ENCODE data around the gene CHCHD6. TPM values are rescaled to one million over a fixed set of nuclear protein-coding genes. Genes with fewer than 3 reads are reported as not detected.

The CHCHD6 gene
- total RNA-seq, 1 experiment from 2014 or later, result 36.3 TPM

DNA sequence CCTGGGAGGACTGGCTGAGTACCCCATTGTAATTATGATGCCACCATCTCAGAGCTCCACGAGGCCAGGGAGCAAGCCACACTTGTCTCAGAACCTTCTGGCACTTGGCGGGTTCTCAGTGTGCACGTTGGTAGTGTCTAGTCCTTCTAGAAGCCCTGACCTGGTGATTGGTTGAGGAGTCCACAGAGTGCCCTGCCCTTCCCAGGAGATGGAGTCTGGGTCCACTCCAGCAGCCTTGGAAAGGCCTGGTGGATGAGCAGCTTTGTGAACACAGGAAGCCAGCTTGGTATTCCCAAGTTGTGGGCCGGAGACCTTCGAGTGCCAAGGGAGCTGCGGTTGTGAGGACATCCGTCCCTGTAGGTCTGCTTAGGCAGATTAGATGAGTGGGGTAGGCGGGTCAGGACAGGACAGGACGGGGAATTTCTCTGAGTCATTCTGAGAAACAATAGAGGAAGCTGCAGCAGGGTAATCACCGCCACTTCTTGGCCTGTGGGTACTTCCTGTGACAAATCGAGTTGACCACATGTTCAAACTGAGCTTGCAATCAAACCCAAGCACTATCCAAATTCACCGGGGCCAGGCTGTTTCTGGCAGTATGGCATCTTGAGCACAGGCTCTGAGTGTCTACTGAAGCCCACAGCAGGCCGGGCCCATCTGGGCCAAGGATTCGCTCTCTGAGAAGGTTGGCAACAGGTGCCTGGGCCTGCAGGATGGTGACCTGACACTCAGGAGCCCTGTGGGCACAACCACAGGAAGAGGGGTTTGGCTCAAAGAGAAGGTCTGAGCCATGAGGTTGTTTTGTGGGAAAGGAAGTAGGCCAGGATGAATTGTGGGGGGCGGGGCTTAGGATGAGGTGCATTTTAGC is 207.4 kb downstream of the CHCHD6 start (continued):
- no peak for TF ChIP-seq YY1 (IDR thresholded peaks at IDR 0.05; ENCODE audit: extremely low read depth, insufficient replicate concordance, low read depth, low read length)
- TF ChIP-seq, protein P1, sequence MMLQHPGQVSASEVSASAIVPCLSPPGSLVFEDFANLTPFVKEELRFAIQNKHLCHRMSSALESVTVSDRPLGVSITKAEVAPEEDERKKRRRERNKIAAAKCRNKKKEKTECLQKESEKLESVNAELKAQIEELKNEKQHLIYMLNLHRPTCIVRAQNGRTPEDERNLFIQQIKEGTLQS (IDR thresholded peaks at IDR 0.05), result no peak
- peak; percentile 49 for TF ChIP-seq POLR2AphosphoS5 (IDR thresholded peaks at IDR 0.05; ENCODE audit: low read depth, low read length)

DNA sequence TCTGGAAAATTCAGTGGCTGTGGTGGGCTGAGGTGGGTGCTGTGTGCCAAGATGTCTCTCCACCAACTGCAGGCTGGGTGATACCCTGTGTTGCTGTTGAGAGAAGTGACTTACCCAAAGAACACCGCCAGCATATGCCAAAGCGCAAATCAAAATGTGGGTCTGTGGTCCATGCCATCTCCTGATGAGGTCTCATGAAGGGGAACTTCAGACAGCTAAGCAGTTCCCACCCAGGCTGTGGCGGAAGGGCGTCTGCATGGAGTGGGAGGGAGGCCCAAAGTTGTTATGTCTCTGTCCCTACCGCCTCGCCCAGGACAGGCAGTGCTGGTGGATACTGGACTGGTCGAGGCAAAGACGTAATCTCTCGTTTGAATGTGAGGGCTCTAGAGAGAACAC is 208.0 kb downstream of the CHCHD6 start:
- Histone ChIP-seq H3K4me1 (ENCODE audit: control insufficient read depth in 1 of 2, insufficient read depth in 2 of 2, low read length in 2 of 2) (peaks cover 2 to 49% of the 10 kb centered on the region in 2 experiments; a peak in 3 of 4 replicates), H2AFZ (ENCODE audit: low read depth, low read length, poor library complexity, severe bottlenecking) (no peak overlapping the region), H3K9me3 (ENCODE audit: control insufficient read depth in 1 of 2, insufficient read depth in 1 of 2, low read depth in 1 of 2, low read length in 2 of 2) (no peaks in the 10 kb centered on the region), H3K79me2 (ENCODE audit: insufficient read depth, low read length) (no peaks in the 10 kb centered on the region), H3K36me3 (ENCODE audit: control insufficient read depth in 1 of 2, insufficient read depth in 2 of 2, low read length in 2 of 2) (no peaks in the 10 kb centered on the region), H3K9ac (ENCODE audit: low read length) (peak overlapping the region; percentile 46; the same call in 1 of the 2 replicates), H4K20me1 (ENCODE audit: insufficient read depth) (no peaks in the 10 kb centered on the region), H3K4me2 (ENCODE audit: low read length) (peak overlapping the region; percentile 69), H3K27ac (ENCODE audit: low read depth, low read length) (peak overlapping the region; percentile 50), H3K27me3 (ENCODE audit: insufficient read depth, low read length) (no peaks in the 10 kb centered on the region), H3K9me2 (ENCODE audit: insufficient read depth) (no peaks in the 10 kb centered on the region), H3K4me3 (replicated peaks in 1 of 2; ENCODE audit: low read depth in 1 of 2, low read length in 2 of 2) (no peak overlapping the region)
- DNase-seq (ENCODE audit: low read depth, low spot score) (no peak), ATAC-seq (no peak)
- BruUV-seq (replicated peaks), result no TSS peak
- ChIA-PET CTCF (no interaction called here), POLR2A (no interaction called here), RAD21 (ENCODE audit: low non-redundant PET in 1 of 2, low total read pairs in 2 of 2, uncharacterized antibody in 2 of 2, unreplicated experiment in 2 of 2) (no interaction called here)
- TF ChIP-seq, protein P2, sequence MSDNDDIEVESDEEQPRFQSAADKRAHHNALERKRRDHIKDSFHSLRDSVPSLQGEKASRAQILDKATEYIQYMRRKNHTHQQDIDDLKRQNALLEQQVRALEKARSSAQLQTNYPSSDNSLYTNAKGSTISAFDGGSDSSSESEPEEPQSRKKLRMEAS (IDR thresholded peaks at IDR 0.05), result no peak
- TF ChIP-seq, protein P1 (IDR thresholded peaks at IDR 0.05), result no peak
- TF ChIP-seq, protein P3, sequence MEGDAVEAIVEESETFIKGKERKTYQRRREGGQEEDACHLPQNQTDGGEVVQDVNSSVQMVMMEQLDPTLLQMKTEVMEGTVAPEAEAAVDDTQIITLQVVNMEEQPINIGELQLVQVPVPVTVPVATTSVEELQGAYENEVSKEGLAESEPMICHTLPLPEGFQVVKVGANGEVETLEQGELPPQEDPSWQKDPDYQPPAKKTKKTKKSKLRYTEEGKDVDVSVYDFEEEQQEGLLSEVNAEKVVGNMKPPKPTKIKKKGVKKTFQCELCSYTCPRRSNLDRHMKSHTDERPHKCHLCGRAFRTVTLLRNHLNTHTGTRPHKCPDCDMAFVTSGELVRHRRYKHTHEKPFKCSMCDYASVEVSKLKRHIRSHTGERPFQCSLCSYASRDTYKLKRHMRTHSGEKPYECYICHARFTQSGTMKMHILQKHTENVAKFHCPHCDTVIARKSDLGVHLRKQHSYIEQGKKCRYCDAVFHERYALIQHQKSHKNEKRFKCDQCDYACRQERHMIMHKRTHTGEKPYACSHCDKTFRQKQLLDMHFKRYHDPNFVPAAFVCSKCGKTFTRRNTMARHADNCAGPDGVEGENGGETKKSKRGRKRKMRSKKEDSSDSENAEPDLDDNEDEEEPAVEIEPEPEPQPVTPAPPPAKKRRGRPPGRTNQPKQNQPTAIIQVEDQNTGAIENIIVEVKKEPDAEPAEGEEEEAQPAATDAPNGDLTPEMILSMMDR (IDR thresholded peaks at IDR 0.05 in 2 of 3, conservative IDR thresholded peaks at IDR 0.05 in 1 of 3; ENCODE audit: borderline replicate concordance in 1 of 3, insufficient read depth in 1 of 3, low read depth in 2 of 3, low read length in 2 of 3), result no peak
- TF ChIP-seq EGR1 (IDR thresholded peaks at IDR 0.05; ENCODE audit: low read depth), result no peak
- TF ChIP-seq ELF1 (IDR thresholded peaks at IDR 0.05; ENCODE audit: borderline replicate concordance, low read depth), result no peak
- TF ChIP-seq EZH2phosphoT487 (IDR thresholded peaks at IDR 0.05; ENCODE audit: borderline replicate concordance), result no peak
- TF ChIP-seq SIN3A (IDR thresholded peaks at IDR 0.05; ENCODE audit: low read depth), result no peak
- TF ChIP-seq RAD21 (IDR thresholded peaks at IDR 0.05; ENCODE audit: low read depth), result no peak
- no peak for TF ChIP-seq SP1 (IDR thresholded peaks at IDR 0.05; ENCODE audit: low read depth)
- TF ChIP-seq JUND (IDR thresholded peaks at IDR 0.05), result no peak
- TF ChIP-seq, protein P4, sequence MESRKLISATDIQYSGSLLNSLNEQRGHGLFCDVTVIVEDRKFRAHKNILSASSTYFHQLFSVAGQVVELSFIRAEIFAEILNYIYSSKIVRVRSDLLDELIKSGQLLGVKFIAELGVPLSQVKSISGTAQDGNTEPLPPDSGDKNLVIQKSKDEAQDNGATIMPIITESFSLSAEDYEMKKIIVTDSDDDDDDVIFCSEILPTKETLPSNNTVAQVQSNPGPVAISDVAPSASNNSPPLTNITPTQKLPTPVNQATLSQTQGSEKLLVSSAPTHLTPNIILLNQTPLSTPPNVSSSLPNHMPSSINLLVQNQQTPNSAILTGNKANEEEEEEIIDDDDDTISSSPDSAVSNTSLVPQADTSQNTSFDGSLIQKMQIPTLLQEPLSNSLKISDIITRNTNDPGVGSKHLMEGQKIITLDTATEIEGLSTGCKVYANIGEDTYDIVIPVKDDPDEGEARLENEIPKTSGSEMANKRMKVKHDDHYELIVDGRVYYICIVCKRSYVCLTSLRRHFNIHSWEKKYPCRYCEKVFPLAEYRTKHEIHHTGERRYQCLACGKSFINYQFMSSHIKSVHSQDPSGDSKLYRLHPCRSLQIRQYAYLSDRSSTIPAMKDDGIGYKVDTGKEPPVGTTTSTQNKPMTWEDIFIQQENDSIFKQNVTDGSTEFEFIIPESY (IDR thresholded peaks at IDR 0.05; ENCODE audit: extremely low read depth, insufficient replicate concordance, low read length), result no peak
- no peak for TF ChIP-seq POLR2AphosphoS5 (IDR thresholded peaks at IDR 0.05; ENCODE audit: low read depth, low read length)
- TF ChIP-seq CEBPB (IDR thresholded peaks at IDR 0.05; ENCODE audit: low read depth), result no peak
- TF ChIP-seq SRF (IDR thresholded peaks at IDR 0.05; ENCODE audit: low read depth), result no peak
- no peak for TF ChIP-seq ZNF274 (IDR thresholded peaks at IDR 0.05; ENCODE audit: low read depth, low read length)
- intact Hi-C loops (cut with micrococcal nuclease), result loop anchor here (2.0 kb wide), 1 partner anchor 129 kb away; no protein-coding TSS in a partner anchor

All from HCT116 (cell line).